DND-41 (cell line): Measurements from ENCODE around the gene CACNA2D4.

ENCODE experiments used
- ATAC-seq: fragments of 200-7000 bp; cut with Tn5 transposase; 3 replicates; pipeline ENCODE4 v1.9.1; 2021; ENCODE audit warnings: low read depth; ENCODE audit not compliant: insufficient read depth
- DNase-seq: peaks from one replicate; pipeline ENCODE4 v3.0.0-alpha.2; 2020
- H2AFZ ChIP-seq: 2 replicates; pipeline ENCODE4 v1.6.0; 2012; ENCODE audit warnings: low read depth, low read length
- H3K27ac ChIP-seq: 2 replicates; pipeline ENCODE4 v1.5.1; 2012; ENCODE audit warnings: low read length, inconsistent platforms
- H3K27me3 ChIP-seq: fragments of 200-600 bp; sonication (generic); 2 replicates; pipeline ENCODE4 v1.6.0; 2012; ENCODE audit warnings: low read length, mild to moderate bottlenecking, inconsistent platforms; ENCODE audit not compliant: insufficient read depth, poor library complexity
- H3K36me3 ChIP-seq: 2 replicates; pipeline ENCODE4 v1.5.1; 2012; ENCODE audit warnings: low read length, inconsistent platforms; ENCODE audit not compliant: insufficient read depth
- H3K4me1 ChIP-seq: 2 replicates; pipeline ENCODE4 v1.5.1; 2012; ENCODE audit warnings: mild to moderate bottlenecking, low read length; ENCODE audit not compliant: insufficient read depth
- H3K4me2 ChIP-seq: 2 replicates; pipeline ENCODE4 v1.6.0; 2012; ENCODE audit warnings: mild to moderate bottlenecking, moderate library complexity, low read length, inconsistent platforms; ENCODE audit not compliant: insufficient read depth
- H3K4me3 ChIP-seq, 2 experiments: fragments of 200-600 bp in 1 of 2; shearing (Covaris generic) in 1 of 2; 2 replicates each; pipeline ENCODE4 v1.5.1; 2012 to 2016; ENCODE audit warnings: inconsistent platforms in 2 of 2, low read length in 2 of 2, mild to moderate bottlenecking in 2 of 2, low read depth in 1 of 2, moderate library complexity in 1 of 2
- H3K79me2 ChIP-seq: 2 replicates; pipeline ENCODE4 v1.6.0; 2012; ENCODE audit warnings: low read length, inconsistent platforms; ENCODE audit not compliant: insufficient read depth
- H3K9ac ChIP-seq: 2 replicates; pipeline ENCODE4 v1.6.0; 2012; ENCODE audit warnings: low read depth, mild to moderate bottlenecking, inconsistent platforms, low read length, moderate library complexity
- H3K9me3 ChIP-seq: 2 replicates; pipeline ENCODE4 v1.5.1; 2012; ENCODE audit warnings: low read length, moderate library complexity, mild to moderate bottlenecking, inconsistent platforms; ENCODE audit not compliant: insufficient read depth, severe bottlenecking
- H4K20me1 ChIP-seq: 2 replicates; pipeline ENCODE4 v1.6.0; 2012; ENCODE audit warnings: low read length; ENCODE audit not compliant: insufficient read depth
- EZH2 ChIP-seq: IDR thresholded peaks from 3 replicates; pipeline ENCODE4 v1.6.1; 2012; ENCODE audit warnings: borderline replicate concordance, low read depth, mild to moderate bottlenecking, moderate library complexity, low read length, inconsistent platforms; ENCODE audit not compliant: severe bottlenecking
- TF ChIP-seq, protein P1 (sequence below): IDR thresholded peaks from 2 replicates; pipeline ENCODE4 v1.5.1; 2012; ENCODE audit warnings: borderline replicate concordance, low read length, moderate library complexity, mild to moderate bottlenecking; ENCODE audit not compliant: poor library complexity, severe bottlenecking; ENCODE audit errors: extremely low read depth

The CACNA2D4 gene

DNA sequence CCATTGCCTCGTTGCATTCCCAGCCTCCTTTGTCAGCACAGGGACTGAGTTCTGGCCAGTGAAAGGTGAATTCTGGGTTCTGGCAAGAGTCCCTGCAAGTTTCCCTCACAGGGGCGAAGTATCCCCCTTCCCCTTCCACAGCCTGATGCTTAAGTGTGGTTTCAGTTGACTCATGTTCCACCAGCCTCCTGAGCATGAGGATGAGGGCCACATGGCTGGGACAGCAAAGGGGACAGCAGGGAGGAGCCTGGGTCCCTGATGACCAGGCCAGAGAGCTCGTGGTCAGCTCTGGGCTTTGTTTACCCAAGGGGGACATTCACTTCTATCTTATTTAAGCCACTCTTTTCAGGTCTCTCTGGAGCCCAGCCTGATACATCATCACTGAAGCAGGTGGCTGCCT is 36.5 kb downstream of the CACNA2D4 start:
- no peak for TF ChIP-seq EZH2
- TF ChIP-seq, protein P1, sequence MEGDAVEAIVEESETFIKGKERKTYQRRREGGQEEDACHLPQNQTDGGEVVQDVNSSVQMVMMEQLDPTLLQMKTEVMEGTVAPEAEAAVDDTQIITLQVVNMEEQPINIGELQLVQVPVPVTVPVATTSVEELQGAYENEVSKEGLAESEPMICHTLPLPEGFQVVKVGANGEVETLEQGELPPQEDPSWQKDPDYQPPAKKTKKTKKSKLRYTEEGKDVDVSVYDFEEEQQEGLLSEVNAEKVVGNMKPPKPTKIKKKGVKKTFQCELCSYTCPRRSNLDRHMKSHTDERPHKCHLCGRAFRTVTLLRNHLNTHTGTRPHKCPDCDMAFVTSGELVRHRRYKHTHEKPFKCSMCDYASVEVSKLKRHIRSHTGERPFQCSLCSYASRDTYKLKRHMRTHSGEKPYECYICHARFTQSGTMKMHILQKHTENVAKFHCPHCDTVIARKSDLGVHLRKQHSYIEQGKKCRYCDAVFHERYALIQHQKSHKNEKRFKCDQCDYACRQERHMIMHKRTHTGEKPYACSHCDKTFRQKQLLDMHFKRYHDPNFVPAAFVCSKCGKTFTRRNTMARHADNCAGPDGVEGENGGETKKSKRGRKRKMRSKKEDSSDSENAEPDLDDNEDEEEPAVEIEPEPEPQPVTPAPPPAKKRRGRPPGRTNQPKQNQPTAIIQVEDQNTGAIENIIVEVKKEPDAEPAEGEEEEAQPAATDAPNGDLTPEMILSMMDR, result no peak
- no peak overlapping the region for H3K9ac ChIP-seq
- H3K9me3 ChIP-seq, result no peaks in the 10 kb centered on the region
- no peaks in the 10 kb centered on the region for H3K79me2 ChIP-seq
- H3K4me2 ChIP-seq, result no peak overlapping the region
- H3K36me3 ChIP-seq, result no peaks in the 10 kb centered on the region
- H3K4me3 ChIP-seq, result no peak overlapping the region
- no peaks in the 10 kb centered on the region for H3K4me1 ChIP-seq
- H2AFZ ChIP-seq, result no peak overlapping the region
- no peak overlapping the region for H3K27ac ChIP-seq
- ATAC-seq, result no peak
- no peak for DNase-seq
- no peaks in the 10 kb centered on the region for H3K27me3 ChIP-seq
- H4K20me1 ChIP-seq, result no peaks in the 10 kb centered on the region

GRCh38 chr12:1881301-1881700 is 37.2 kb downstream of the CACNA2D4 start:
- DNase-seq (no peak), ATAC-seq (no peak)
- Histone ChIP-seq H3K4me1 (no peaks in the 10 kb centered on the region), H3K9me3 (no peaks in the 10 kb centered on the region), H2AFZ (no peak overlapping the region), H3K36me3 (no peaks in the 10 kb centered on the region), H3K27ac (no peak overlapping the region), H4K20me1 (no peaks in the 10 kb centered on the region), H3K4me3 (no peak overlapping the region), H3K27me3 (no peaks in the 10 kb centered on the region), H3K4me2 (no peak overlapping the region), H3K79me2 (no peaks in the 10 kb centered on the region), H3K9ac (no peak overlapping the region)
- TF ChIP-seq, protein P1, result no peak
- no peak for TF ChIP-seq EZH2

DNA sequence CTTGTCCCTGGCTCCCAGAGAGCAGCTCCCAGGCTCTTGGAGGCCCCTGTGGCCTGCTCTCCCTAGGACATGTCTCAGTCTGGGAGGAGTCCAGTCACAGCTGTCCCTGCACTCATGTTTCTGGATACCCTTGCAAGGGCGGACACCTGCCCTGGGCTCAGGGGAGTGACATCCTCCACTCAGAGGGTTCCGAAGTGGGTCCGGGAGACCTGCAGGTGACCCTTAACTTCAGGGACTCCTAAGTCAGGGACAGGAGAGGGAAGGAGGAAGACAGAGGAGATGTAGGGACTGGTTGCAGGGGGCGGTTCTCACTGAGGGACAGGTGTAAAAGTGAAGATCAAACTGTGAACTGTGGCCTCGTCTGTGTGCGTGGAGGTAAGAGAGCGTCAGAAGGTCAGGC is 37.6 kb downstream of the CACNA2D4 start:
- H3K4me3 ChIP-seq, result no peak overlapping the region
- H2AFZ ChIP-seq, result no peak overlapping the region
- no peaks in the 10 kb centered on the region for H3K9me3 ChIP-seq
- H3K79me2 ChIP-seq, result no peaks in the 10 kb centered on the region
- no peak overlapping the region for H3K9ac ChIP-seq
- H4K20me1 ChIP-seq, result no peaks in the 10 kb centered on the region
- H3K36me3 ChIP-seq, result no peaks in the 10 kb centered on the region
- no peaks in the 10 kb centered on the region for H3K4me1 ChIP-seq
- DNase-seq (no peak), ATAC-seq (no peak)
- no peaks in the 10 kb centered on the region for H3K27me3 ChIP-seq
- no peak for TF ChIP-seq EZH2
- TF ChIP-seq, protein P1, result no peak
- H3K4me2 ChIP-seq, result no peak overlapping the region
- no peak overlapping the region for H3K27ac ChIP-seq
